Fibroblast of skin of left biceps (primary cell): ENCODE measurements around the gene SLC2A4.

Source experiments
- DNase-seq, 2 experiments: peaks; one replicate each; pipeline ENCODE4 v3.0.0-alpha.2; 2013; ENCODE audit warnings: low read depth in 2 of 2

SLC2A4 gene

DNA sequence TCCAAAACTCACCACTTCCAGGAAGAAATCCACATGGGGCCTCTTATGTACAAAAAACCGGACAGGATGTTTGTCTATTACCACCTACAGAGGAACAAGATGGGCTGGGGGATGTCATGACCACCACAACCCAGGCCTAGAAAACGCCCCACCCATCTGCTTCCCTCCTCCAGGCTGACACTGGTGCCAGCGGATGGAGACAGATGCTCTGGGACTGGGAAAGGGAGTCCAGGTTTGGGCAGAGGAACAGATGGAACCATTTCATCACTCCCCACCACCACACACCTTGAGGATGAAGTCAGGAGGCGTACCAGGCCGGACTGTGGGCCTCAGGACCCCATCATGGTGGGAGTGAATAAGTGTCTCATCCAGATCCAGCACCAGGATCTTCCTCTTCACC is 34.7 kb upstream of the SLC2A4 start:
- no peak for DNase-seq

DNA sequence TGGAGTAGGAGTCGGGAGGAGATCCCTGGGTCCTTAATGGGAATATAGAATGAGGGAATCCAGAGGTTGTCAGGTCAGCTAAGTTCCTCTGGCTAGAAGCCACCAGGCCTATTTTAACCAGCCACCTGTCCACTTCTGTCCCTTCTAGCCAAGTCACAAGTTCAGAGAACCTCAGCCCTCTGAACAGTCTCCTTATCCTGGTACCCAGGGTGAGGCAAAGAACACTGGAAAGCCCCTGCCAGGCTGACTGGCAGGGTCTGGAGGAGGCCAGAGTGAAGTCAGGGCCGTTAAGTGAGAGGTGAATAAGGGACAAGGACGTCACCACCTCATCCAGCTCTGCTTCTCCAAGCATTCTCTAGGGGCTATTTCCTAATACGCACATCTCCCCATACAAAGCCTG is 32.7 kb upstream of the SLC2A4 start:
- DNase-seq: no peak

DNA sequence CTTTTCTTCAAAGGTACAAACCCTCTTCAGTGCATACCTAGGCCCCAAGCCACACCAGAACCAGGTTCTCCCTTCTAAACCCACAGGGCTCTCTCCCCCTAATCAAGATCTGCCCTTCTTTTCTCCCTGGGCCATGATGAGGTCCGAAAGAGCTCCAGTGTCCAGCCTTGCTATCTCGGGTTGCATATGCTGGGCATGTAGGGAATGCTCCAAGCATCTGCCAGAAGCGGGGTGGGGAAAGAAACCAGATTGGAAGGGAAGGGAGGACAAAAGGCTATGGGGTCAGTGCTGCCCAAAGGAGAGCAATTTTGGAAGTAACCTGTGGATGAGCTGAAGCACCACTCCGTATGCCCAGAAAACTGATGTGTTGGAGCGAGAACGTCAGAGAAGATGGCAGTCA is 32.3 kb upstream of the SLC2A4 start:
- no peak for DNase-seq

DNA sequence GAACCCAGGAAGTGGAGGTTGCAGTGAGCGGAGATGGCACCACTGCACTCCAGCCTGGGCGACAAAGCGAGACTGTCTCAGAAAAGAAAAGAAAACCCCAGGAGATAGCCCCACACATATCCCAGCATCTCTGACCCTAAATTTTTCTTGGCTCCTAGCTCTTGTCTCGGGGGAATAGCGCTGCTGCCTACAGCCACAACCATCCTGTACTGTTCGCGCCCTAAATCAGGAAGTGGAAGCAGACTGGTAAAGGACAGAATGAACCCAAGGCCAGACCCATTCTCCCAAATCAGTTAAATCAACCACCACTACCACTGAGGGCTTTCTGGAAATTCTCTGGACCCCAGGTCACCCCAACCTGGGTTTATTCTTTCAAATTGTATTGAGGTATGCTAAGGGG is 31.7 kb upstream of the SLC2A4 start:
- no peak for DNase-seq

DNA sequence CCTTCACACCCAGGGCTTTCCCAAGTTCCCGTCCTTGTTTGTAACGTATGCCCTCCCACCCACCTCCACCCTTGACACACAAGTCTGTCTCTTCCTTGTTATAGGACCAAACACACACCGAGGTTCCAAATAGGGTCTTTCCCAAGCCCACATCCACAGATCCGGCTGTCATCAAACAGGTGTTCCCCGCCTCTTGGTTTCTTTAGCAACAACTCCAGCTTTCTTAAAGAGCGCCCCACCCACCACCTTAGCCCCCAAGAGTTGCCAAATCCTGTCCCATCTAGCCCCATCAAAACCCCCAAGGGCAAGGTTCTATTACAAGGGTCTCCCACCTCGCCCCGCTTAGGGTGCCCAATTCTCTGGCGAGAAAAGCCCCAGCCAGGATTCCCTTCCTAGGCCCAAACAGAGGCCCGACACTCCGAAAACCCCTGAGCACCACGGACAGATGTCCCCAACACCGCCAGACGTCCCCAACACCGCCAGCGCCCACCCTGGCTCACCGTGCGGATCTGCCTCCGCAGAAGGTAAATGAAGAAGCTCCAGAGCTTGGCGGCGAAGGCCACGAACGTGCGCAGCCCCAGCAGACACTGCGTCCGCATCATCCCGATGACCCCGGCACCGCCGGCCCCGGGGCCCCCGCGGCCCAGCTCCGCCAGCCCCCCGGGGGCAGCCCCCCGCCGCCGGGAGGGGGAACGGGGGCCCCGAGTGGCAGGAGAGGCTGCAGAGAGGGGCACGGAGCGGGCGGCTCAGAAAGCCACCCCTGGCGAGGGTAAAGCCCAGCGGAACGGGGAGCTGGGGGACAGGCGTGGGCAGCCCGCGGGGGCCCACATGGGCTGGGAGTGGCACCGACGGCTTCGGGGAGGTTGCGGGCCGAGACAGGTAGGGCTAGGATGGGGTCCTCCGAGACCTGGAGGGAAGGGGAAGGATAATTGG is 30.6 kb upstream of the SLC2A4 start:
- no peak for DNase-seq

DNA sequence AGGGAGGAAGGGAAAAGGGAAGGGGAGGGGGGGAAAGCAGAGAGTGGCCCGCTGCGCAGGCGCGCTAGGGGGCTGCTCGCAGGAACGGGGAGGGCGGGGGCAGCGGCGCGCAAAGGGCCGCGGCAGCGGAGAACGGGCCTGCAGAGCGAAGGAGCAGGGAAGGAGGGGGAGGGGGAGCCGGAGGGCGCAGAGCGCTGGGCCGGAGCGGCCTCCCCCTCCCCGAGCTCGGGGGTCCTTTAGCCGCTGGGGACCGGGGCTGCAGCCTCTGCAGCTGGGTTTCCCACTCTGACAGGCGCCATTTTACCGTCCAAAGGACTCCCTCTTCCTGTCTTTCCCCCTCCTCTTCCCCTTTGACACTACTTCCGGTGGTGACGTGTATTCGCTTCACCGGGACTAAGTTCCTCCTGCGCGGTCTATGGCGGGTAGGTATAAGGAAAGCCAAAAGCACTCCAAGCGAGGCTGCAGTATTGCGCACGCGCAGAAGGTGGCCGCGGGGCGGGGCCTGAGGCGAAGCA is 29.8 kb upstream of the SLC2A4 start, which contains the start of gene CTDNEP1:
Gene CTDNEP1, minus strand, starts transcription at position 74 of the 515 bp plus-strand sequence. CDS start 438 bp downstream, outside the sequence.
- peak; percentile 99 for DNase-seq

DNA sequence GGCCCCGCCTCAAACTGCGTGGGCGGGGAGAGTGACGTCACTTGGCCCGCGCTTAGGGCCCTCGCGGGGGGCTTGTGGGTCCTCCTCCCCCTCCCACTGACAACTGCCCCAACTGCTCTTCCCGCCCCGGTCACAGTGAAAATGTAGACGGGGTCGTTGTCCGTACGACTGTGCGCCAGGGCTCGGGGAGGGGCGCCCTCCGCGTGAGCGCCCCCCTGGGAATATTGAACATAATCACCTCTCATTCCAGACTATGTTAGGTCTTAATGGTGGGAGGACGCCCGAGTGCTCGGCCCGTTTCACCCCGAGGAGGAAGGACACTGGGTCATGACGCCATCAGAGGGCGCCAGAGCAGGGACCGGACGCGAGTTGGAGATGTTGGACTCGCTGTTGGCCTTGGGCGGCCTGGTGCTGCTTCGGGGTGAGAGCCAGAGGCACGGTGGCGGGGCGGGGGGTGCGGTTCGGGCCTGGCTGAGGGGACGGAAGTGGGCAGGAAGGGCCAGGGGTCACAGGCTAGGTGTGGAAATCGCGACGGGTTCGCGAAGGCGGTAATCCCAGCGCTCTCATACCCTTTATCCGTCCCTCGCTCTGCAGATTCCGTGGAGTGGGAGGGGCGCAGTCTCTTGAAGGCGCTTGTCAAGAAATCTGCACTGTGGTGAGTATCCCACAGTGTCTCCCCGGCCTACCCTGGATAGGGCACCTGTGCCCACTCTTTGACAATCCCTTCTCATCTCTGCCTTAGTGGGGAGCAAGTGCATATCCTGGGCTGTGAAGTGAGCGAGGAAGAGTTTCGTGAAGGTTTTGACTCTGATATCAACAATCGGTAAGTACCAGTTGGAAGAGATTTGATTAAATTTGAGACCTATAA is 29.1 kb upstream of the SLC2A4 start, which contains the start of gene ELP5:
Gene ELP5, plus strand, starts transcription at position 40 of the 868 bp plus-strand sequence. Its CDS starts 336 bp downstream, at position 376.
- peak; percentile 85 to 88 for DNase-seq

DNA sequence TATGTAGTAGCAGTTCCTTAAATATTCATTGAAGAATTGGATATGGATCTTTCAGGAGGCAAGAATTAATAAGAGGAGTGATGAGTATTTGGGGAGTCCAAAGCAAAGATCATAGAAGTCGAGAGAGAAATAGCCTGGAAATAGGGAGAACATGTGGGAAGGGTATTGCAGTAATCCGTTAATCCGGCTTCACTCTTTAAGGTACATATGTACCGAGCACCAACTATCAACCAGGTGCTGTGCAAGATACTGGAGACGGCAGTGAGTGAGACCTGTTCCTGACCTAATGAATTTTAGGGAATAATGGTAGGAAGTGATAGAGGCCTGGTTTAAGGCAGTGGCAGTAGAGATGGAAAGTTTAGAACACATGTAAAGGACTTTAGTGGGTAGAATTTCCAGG is 28.4 kb upstream of the SLC2A4 start:
- no peak for DNase-seq

DNA sequence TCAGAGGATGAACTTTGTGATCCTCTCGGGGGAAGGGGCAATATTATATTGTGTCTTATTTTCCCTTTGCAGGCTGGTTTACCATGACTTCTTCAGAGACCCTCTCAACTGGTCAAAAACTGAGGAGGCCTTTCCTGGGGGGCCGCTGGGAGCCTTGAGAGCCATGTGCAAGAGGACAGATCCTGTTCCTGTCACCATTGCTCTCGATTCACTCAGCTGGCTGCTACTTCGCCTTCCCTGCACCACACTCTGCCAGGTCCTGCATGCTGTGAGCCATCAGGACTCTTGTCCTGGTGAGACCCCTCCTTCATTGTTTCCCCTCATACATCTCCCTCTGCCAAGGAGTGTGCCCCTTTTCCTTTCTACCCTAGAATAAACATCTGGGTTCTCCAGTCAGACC is 27.0 kb upstream of the SLC2A4 start:
- no peak for DNase-seq

DNA sequence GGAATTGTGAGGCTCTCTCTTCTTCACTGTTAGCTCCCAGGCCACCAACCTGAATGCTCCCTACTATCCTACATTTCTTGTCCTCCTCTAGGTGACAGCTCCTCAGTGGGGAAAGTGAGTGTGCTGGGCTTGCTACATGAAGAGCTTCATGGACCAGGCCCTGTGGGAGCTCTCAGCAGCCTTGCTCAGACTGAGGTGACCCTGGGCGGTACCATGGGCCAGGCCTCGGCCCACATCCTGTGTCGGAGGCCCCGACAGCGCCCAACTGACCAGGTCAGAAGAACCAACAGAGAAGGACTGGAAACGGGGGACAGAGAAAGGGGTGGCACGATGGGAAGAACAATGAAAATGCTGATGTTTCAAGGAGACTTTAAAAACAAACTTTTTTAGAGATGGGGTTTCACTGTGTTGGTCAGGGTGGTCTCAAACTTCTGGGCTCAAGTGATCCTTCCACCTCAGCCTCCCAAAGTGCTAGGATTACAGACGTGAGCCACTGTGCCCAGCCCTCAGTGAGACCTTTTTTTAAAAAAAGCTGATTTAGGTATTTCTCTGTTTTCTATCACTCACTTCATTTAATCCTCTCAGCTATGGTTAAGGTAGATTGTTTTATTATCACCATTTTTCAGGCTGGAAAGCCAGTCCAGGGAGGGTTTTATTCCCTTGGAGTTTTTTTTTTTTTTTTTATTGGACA is 24.6 kb upstream of the SLC2A4 start:
- no peak for DNase-seq

DNA sequence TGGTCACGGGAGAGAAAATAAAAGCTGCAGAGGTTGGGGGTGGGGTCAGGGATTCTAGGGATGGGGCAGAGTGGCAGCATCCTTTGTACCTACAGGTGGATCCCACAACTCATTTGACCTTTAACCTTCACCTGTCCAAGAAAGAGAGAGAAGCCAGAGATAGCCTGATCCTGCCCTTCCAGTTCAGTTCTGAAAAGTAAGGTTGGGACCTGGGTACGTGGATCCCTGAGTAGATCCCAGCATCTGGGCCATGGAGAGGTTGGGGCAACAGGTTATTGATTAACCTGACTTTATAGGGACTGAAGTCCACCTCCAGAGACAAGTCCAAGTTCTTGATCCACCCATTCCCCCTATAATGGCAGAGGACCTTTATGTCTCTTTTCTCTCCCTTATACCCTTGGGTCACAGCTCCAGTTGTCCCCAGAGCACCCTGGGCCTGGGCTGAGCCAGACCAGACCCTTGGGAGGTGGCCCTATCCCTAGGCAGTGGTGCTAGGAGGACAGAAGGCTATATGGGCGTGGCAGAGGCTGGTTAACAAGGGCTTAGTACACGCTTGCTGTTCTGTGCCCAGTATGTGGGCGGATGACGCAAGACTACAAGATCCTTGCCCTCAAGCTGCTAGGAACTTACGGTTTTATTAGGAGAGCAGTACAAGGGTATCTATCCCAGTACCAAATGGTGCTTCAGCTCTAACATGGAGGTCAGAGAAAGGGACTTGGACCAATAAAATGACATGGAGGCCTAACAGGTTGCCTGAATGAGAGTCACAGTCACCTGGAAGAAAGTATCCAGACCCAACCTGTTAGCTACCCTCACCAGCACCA is 22.6 kb upstream of the SLC2A4 start:
- DNase-seq: no peak

DNA sequence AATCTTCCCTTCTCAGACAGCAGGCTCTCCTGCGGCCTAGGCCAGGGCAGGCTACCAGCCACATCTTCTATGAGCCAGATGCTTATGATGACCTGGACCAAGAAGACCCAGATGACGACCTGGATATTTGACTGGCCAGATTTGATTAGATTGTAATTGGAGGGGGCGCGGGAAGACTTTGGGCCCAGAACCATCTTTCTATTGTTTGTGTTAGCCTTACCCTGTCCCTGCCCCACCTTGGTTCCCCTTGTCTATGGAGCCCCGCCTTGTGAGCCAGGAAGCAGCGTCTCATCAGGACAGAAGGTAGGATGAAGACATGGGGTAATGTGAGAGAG is 22.0 kb upstream of the SLC2A4 start:
- DNase-seq: no peak

DNA sequence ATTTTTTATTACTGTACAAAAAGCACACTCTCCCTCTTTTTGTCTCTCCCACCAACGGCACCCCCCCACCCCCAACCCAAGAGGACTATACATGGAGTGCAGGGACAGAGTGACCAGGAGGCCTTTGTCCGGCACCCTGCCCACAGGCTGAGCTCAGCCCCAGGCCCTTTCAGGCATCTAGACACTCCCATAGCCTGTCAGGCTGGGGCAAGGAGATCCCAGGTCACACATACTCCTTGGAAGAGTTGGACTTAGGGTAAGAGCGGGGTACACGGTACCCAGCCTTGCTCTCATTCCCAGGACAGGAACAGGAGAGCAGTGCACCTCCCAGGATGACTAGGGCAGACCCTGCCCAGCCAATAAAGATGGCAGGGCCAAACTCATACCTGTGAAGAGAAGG is 21.4 kb upstream of the SLC2A4 start:
- no peak for DNase-seq

DNA sequence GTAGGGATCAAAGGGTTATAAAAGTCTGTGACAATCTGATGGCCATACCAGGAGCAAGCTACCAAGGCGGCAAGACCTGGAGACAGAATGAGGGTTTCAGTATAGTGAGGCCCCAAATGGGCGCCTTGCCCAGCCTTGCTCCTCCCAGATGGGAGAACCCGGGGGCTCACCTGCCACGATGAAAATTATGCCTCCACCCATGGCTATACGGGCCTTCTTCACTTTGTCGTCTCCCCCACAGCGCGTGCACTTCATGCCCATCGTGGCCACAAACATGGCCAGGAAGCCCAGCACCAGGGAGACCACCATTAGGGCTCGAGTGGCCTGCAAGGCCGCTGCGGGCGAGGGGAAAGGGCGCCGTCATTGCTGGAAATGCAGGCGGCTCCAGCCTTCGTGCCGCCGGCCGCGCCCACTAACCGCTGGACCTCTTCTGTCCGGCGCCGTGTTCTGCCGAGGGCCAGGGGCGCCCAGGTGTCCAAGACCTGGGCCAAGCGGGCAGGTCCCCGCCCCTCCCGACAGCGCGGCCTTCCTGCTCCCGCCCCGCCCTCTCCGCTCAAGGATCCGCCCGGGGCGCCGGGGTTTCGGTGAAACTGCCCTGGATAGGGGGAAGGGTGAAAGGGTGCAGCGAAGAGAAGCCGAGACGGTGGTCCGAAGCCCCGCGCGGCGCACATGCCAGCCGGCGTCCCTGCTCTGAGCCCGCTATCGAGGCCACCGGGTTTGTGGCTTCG is 20.7 kb upstream of the SLC2A4 start:
- DNase-seq: no peak

DNA sequence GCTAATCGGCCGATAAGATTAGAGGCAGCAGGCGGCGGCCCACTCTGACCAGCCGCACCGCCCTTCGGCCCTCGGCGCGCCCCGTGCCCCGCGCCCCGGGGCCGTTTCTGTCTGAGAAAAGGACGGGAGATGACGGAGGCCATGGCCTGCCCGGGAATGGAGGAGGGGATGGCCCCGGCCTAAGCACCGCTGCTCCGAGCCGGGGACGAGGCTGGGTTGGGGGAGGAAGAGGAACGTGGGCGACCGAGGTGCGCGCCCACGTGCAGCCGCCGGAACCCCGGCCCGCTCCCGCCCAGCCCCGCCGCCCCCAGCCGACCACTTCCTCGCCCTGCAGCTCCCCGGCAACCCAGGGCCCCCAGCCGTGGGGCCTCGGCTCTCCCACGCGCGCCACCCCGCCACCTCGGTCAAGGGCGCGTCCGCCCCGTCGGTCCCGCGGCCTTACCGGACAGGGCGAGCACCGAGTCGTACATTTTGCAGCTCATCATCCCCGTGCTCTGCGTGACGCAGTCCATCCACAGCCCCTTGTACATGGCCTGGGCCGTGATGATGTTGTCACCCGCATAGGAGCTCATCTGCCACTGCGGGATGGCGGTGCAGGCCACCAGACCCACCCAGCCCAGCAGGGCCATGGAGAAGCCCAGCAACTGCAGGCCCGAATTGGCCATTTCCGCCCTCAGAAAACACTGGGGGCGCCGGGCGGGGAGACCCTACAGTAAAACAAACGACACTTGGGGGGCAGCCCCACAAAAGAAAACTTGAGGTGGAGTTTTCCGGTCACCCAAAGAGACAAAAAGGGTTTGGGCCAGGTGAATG is 19.9 kb upstream of the SLC2A4 start:
- no peak for DNase-seq

DNA sequence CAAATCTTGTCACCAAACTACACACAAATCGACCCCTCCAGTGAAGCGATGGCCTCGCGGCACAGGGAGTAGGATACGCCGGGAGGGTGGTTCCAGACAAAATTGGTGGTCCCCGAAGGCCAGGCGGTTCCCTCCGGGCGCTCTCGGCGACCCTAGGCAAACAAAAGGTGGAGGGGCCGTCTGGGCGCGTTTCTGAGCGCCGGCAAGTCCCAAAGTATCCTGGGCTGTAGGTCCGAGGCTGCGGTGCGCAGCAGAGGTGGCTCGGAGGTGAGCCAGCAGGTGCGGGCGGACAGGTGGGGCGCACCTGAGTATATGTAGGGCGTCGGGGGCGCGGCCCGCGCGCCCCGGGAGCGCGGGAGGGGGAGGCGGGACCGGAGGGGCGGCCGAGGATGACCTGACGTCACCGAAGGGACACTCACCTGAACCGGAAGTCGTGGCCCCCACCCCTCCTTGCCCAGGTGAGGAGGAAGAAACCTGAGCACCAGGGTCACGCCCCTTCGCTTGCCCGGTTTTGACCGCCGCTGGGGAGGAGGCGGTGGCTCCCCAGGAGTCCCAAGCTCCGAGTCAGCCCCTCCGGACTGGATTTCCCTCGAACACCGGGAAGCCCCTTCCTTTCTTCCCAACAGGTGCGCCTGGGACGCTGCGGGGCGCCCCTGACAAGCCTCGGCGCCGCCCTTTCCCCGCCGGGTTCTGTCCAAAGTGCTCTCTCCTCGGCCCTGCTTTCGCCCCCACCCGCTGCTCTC is 19.2 kb upstream of the SLC2A4 start, which contains the start of gene CLDN7:
Gene CLDN7, minus strand, starts transcription at position 287 of the 743 bp plus-strand sequence. CDS start 435 bp downstream, outside the sequence.
- no peak for DNase-seq

DNA sequence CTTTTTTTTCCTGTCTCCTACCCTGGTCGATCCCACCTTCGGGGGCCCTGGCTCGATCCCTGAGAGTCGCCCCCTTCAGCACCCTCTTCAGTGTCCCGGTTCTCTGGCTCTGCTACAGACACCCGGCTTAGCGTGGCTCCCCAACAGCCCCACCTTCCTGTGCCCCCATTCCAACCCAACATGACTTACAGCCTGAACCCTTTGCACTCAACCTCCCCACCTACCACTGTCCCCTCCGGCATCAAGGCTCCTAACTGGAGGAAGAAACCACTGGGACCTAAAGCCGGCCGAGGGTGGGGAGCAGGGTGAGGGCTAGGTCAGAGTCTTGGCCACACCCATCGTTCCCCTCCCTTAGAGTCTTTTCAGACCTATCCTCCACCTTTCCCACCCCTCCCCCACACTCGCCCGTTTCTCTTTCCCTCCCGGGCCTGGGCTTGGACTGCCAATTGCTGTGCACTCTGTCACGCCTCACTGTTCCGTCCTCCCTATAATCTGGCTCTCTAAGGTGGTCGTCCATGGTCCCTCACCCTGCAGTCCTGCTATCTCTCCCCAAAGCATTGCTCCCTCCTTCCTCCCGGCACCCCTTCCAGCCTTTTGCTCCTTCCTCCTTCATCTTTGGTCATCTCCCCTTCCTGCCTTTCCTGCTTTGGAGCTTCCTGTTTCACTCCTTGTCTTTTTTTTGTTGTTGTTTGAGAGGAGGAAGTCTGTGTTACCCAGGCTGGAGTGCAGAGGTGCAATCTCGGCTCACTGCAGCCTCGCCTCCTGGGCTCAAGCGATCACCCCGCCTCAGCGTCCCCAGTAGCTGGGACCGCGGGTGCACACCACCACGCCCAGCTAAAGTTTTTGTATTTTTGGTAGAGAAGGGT is 18.4 kb upstream of the SLC2A4 start:
- no peak for DNase-seq

DNA sequence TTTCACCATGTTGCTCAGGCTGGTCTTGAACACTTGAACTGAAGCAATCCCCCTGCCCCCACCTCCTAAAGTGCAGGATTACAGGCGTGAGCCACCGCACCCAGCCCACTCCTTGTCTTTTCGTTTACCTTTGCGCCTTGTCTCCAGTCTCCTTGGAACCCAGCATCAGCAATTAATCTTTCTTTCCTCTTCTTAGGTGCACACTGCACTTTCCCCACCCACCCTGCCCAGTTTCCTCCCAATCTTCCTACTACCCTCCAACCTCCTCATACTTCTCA is 17.8 kb upstream of the SLC2A4 start:
- no peak for DNase-seq
